ENCODE results near the gene MGAT5B.

The MGAT5B gene

GRCh38 chr17:76918811-76919210 is 50.6 kb downstream of the MGAT5B start:
- Mint-ChIP-seq H3K4me1 (no peaks in the 10 kb centered on the region), H3K27ac (no peak overlapping the region), H3K36me3 (ENCODE audit: low read depth) (no peaks in the 10 kb centered on the region), H3K4me3 (no peak overlapping the region), H3K27me3 (ENCODE audit: low read depth) (peaks cover 56% of the 10 kb centered on the region), H3K9me3 (no peaks in the 10 kb centered on the region)
- no peak for TF ChIP-seq CTCF (IDR thresholded peaks at IDR 0.05; ENCODE audit: unreplicated experiment in 3 of 3)

GRCh38 chr17:76920364-76921139 is 52.3 kb downstream of the MGAT5B start:
- no peaks in the 10 kb centered on the region for H3K9me3 Mint-ChIP-seq
- no peak overlapping the region for H3K27ac Mint-ChIP-seq
- TF ChIP-seq CTCF (IDR thresholded peaks at IDR 0.05; ENCODE audit: unreplicated experiment in 3 of 3): no peak
- H3K27me3 Mint-ChIP-seq (ENCODE audit: low read depth): peaks cover 48% of the 10 kb centered on the region
- H3K36me3 Mint-ChIP-seq (ENCODE audit: low read depth): no peaks in the 10 kb centered on the region
- no peak overlapping the region for H3K4me3 Mint-ChIP-seq
- no peaks in the 10 kb centered on the region for H3K4me1 Mint-ChIP-seq

GRCh38 chr17:76921340-76922036 is 53.3 kb downstream of the MGAT5B start:
- Mint-ChIP-seq H3K27me3 (ENCODE audit: low read depth) (peaks cover 42% of the 10 kb centered on the region), H3K4me3 (no peak overlapping the region), H3K9me3 (no peaks in the 10 kb centered on the region), H3K4me1 (no peaks in the 10 kb centered on the region), H3K27ac (no peak overlapping the region), H3K36me3 (ENCODE audit: low read depth) (no peaks in the 10 kb centered on the region)
- TF ChIP-seq CTCF (IDR thresholded peaks at IDR 0.05; ENCODE audit: unreplicated experiment in 3 of 3): no peak

GRCh38 chr17:76922084-76922483 is 53.9 kb downstream of the MGAT5B start:
- Mint-ChIP-seq H3K36me3 (ENCODE audit: low read depth) (no peaks in the 10 kb centered on the region), H3K27me3 (ENCODE audit: low read depth) (peaks cover 37% of the 10 kb centered on the region), H3K4me1 (no peaks in the 10 kb centered on the region), H3K27ac (no peak overlapping the region), H3K4me3 (no peak overlapping the region), H3K9me3 (no peaks in the 10 kb centered on the region)
- no peak for TF ChIP-seq CTCF (IDR thresholded peaks at IDR 0.05; ENCODE audit: unreplicated experiment in 3 of 3)

GRCh38 chr17:76922967-76923366 is 54.8 kb downstream of the MGAT5B start:
- Mint-ChIP-seq H3K4me1 (no peaks in the 10 kb centered on the region), H3K27me3 (ENCODE audit: low read depth) (peaks cover 37% of the 10 kb centered on the region), H3K27ac (no peak overlapping the region), H3K4me3 (no peak overlapping the region), H3K36me3 (ENCODE audit: low read depth) (no peaks in the 10 kb centered on the region), H3K9me3 (no peaks in the 10 kb centered on the region)
- no peak for TF ChIP-seq CTCF (IDR thresholded peaks at IDR 0.05; ENCODE audit: unreplicated experiment in 3 of 3)

Measured in nephron (organoid).